BE2C (cell line): ENCODE measurements around the gene ELOVL2.

Experiments
- DNase-seq: peaks from one replicate; pipeline ENCODE4 v3.0.0-alpha.2; 2020
- H3K27me3 ChIP-seq: fragments of 250-450 bp; sonication (Bioruptor Pico); 2 replicates; pipeline ENCODE4 v1.5.1; 2020; ENCODE audit warnings: mild to moderate bottlenecking
- H3K36me3 ChIP-seq: fragments of 250-450 bp; sonication (Bioruptor Pico); 2 replicates; pipeline ENCODE4 v1.5.1; 2020; ENCODE audit warnings: mild to moderate bottlenecking
- H3K4me1 ChIP-seq: fragments of 250-450 bp; sonication (Bioruptor Pico); 2 replicates; pipeline ENCODE4 v1.5.1; 2020
- H3K4me3 ChIP-seq: 2 replicates; pipeline ENCODE4 v1.5.1; 2011; ENCODE audit warnings: low read depth, low read length
- H3K9me3 ChIP-seq: fragments of 250-450 bp; sonication (Bioruptor Pico); 2 replicates; pipeline ENCODE4 v1.5.1; 2020
- TF ChIP-seq, protein P1 (sequence below): IDR thresholded peaks from 2 replicates; pipeline ENCODE4 v1.5.1; 2012; ENCODE audit warnings: mild to moderate bottlenecking, low read depth, low read length

ELOVL2 gene

DNA sequence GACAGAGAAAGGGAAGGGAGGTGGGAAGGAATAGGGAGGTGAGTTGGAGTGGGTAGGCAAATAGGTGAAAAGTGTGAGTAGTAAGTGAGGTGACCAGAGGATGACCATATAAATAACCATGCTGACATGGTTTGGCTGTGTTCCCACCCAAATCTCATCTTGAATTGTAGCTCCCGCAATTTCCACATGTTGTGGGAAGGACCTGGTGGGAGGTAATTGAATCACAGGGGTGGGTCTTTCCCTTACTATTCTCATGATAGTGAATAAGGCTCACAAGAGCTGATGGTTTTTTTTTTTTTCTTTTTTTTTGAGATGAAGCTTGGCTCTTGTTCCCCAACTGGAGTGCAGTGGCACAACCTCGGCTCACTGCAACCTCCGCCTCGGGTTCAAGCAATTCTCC is 28.0 kb upstream of the ELOVL2 start:
- Histone ChIP-seq H3K36me3 (no peaks in the 10 kb centered on the region), H3K27me3 (no peaks in the 10 kb centered on the region), H3K9me3 (no peaks in the 10 kb centered on the region), H3K4me3 (no peak overlapping the region), H3K4me1 (no peaks in the 10 kb centered on the region; the same call in 1 of the 2 replicates)
- DNase-seq, result no peak
- TF ChIP-seq, protein P1, sequence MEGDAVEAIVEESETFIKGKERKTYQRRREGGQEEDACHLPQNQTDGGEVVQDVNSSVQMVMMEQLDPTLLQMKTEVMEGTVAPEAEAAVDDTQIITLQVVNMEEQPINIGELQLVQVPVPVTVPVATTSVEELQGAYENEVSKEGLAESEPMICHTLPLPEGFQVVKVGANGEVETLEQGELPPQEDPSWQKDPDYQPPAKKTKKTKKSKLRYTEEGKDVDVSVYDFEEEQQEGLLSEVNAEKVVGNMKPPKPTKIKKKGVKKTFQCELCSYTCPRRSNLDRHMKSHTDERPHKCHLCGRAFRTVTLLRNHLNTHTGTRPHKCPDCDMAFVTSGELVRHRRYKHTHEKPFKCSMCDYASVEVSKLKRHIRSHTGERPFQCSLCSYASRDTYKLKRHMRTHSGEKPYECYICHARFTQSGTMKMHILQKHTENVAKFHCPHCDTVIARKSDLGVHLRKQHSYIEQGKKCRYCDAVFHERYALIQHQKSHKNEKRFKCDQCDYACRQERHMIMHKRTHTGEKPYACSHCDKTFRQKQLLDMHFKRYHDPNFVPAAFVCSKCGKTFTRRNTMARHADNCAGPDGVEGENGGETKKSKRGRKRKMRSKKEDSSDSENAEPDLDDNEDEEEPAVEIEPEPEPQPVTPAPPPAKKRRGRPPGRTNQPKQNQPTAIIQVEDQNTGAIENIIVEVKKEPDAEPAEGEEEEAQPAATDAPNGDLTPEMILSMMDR, result no peak

DNA sequence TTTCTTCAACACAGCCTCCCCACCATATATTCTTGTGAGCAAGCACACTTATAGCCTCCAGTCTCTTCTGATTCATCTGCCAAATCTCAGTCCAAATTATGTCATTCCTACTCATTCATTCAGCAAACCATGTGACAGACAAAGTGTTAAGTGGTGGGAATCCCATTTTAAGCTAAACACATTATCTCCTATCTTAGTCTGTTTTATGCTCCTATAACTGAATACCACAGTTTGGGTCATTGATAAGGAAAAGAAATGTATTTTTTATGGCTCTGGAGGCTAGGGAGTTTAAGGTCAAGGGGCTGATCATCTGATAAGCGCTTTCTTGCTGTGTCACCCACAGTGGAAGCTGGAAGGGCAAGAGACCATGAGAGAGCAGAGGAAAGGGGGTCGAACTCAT is 25.7 kb upstream of the ELOVL2 start:
- TF ChIP-seq, protein P1, result no peak
- Histone ChIP-seq H3K36me3 (no peaks in the 10 kb centered on the region), H3K27me3 (no peaks in the 10 kb centered on the region), H3K9me3 (no peaks in the 10 kb centered on the region), H3K4me1 (no peaks in the 10 kb centered on the region; the same call in 1 of the 2 replicates), H3K4me3 (no peak overlapping the region)
- DNase-seq, result no peak

DNA sequence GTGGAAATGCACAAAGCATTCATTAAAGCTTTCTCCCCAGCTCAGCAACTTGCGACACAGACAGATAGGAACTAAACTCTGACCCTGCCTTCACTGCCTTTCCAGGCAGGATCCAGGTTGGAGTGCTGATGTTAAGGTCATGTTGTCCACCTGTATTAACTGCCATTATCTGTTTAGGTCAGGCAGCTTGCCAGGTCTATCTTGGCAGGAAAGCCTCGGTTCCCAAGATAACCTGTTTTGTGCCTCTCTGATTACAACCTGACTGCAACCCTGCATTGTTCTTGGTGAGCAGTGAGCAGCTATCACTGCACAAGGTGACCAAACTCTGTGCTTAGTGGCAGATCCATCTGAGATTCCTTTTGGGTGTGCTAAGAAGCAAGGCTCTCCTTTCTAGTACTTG is 23.2 kb upstream of the ELOVL2 start:
- H3K27me3 ChIP-seq, result no peaks in the 10 kb centered on the region

DNA sequence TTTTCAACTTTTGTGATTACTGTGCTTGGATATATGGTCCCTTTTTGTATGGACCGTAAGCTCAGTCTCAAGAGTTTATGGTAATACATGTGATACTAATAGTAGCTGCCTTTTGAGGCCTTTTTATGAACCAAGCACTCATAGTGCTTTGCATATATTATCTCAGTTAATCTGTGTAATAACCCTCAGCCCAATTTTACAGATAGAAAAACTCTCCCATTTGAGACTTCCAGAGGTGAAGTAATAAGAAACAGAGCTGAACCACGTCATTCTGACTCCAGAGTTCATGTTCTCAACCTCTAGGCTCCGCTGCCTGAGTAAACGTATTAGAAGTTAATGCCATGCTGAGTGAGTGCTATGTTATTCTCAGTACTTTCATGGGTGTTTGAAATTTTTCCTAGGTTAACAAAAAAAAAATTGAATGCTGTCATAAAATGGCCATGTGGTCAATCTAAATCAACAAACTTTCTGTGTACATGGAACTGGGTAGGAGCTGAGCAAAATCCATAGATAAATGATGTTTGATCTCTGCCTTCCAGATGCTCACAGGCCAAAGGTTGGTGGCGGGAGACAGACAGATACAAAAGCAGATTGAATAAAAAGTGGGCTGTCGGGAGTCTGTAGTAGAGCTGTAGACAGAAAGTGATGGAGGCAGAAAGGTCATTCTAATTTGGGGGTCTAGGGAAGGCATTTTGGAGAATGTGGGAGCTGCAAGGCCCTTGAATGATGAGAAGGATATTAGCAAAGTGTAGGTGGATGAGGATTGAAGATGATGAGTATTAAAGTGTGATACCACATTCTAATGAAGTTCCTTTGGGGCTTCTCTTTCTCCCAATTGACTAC is 22.6 kb upstream of the ELOVL2 start:
- no peak overlapping the region for H3K4me3 ChIP-seq
- no peaks in the 10 kb centered on the region for H3K9me3 ChIP-seq
- no peaks in the 10 kb centered on the region; the same call in 1 of the 2 replicates for H3K4me1 ChIP-seq
- H3K27me3 ChIP-seq, result no peaks in the 10 kb centered on the region
- no peaks in the 10 kb centered on the region for H3K36me3 ChIP-seq
- TF ChIP-seq, protein P1, result no peak
- DNase-seq, result no peak

More for the DNA sequence above, 23.2 kb upstream of the ELOVL2 start:
- no peaks in the 10 kb centered on the region for H3K36me3 ChIP-seq
- DNase-seq, result no peak
- no peaks in the 10 kb centered on the region for H3K9me3 ChIP-seq
- H3K4me3 ChIP-seq, result no peak overlapping the region
- TF ChIP-seq, protein P1, result no peak
- no peaks in the 10 kb centered on the region; the same call in 1 of the 2 replicates for H3K4me1 ChIP-seq

DNA sequence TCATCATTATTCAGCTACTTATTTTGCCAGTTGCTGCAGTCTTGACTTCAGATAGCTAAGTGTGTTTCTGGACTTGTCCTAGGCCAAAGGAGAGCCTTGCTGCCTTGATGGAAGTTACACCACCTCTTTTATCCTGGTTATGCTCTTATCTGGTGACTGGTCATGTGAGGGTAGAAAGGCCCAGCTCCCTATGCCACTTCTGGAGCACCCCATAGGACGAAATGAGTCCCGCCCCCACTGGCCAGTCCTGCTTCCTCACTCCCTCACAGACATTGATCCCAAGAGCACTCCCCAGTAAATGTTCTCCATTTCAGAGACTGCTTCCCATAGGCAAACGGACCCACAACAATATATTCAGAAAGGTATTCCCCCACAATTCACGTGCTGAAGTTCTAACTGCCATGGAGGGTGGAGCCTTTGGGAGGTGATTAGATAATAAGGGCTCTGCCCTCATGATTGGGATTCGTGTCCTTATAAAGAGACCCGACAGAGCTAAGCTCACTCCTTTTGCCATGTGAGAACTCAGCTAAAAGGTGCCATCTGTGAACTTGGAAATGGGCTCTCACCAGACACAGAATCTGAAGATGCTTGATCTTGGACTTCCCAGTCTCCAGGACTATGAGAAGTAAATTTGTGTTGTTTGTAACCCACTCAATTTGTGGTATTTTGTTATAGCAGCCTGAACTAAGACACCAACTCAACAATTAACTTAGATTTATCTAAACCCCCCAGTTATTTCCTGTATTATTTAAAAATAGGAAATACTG is 21.5 kb upstream of the ELOVL2 start:
- TF ChIP-seq, protein P1, result no peak
- no peaks in the 10 kb centered on the region for H3K27me3 ChIP-seq
- H3K4me3 ChIP-seq, result no peak overlapping the region
- H3K9me3 ChIP-seq, result no peaks in the 10 kb centered on the region
- DNase-seq, result no peak
- no peaks in the 10 kb centered on the region for H3K36me3 ChIP-seq
- no peaks in the 10 kb centered on the region; the same call in 1 of the 2 replicates for H3K4me1 ChIP-seq

DNA sequence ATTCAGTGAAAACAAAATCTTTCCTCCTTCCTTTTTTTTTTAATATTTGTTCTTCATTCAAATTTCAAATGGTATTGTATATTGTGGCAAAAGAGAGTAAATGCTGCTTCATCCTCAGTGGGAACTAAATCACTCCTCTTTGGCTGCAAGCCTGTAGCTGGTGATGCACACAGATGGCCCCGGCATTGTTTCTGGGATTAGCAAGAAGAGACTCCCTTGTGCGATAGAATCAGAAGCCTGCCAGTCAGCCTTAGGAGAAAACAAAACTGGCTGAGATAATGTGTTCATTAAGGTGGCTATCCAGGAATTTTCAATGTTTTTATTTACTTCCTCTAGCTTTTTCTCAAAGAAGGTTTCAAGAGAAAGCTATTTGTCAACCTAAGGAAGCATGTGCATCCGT is 20.7 kb upstream of the ELOVL2 start:
- Histone ChIP-seq H3K27me3 (no peaks in the 10 kb centered on the region), H3K9me3 (no peaks in the 10 kb centered on the region), H3K4me1 (no peaks in the 10 kb centered on the region; the same call in 1 of the 2 replicates), H3K36me3 (no peaks in the 10 kb centered on the region), H3K4me3 (no peak overlapping the region)
- no peak for DNase-seq
- TF ChIP-seq, protein P1, result no peak
